Measurements from ENCODE around the gene CCM2L. TPM values are rescaled to one million over a fixed set of nuclear protein-coding genes. Genes with fewer than 3 reads are reported as not detected.

CCM2L gene
- total and polyA plus RNA-seq, 2 of the 8 experiments (the other 6 are each of a cell fraction or from before 2014, with no cell fraction given): 5.5 to 15.8 TPM

GRCh38 chr20:32018269-32019155 is 8.3 kb downstream of the CCM2L start:
- H4K91ac ChIP-seq (replicated peaks; ENCODE audit: insufficient read length, low read length): peak overlapping the region; percentile 61
- H3K79me1 ChIP-seq (ENCODE audit: low read depth, low read length): no peaks in the 10 kb centered on the region
- peaks cover 8% of the 10 kb centered on the region for H3K23me2 ChIP-seq (ENCODE audit: low read depth, low read length)
- peak overlapping the region; percentile 93 for H4K5ac ChIP-seq (ENCODE audit: insufficient read length, low read depth, low read length)
- peak overlapping the region; percentile 82 to 100 for H3K4me2 ChIP-seq (ENCODE audit: insufficient read depth in 1 of 2, low read depth in 2 of 2, low read length in 2 of 2)
- peak overlapping the region; percentile 67 to 89 (median 76) for H3K4me3 ChIP-seq (ENCODE audit: extremely low read depth in 1 of 4, insufficient read depth in 2 of 4, low read depth in 3 of 4, low read length in 4 of 4)
- peak overlapping the region; percentile 99 for H2BK5ac ChIP-seq (ENCODE audit: low read depth, low read length)
- no peak overlapping the region for H2AK5ac ChIP-seq (ENCODE audit: low read depth, low read length)
- peak overlapping the region; percentile 100 for H3K18ac ChIP-seq (ENCODE audit: extremely low read depth, low read length)
- H3K27ac ChIP-seq (ENCODE audit: low read depth, low read length): peak overlapping the region; percentile 73; the same call in 1 of the 2 replicates
- peak; percentile 65 for FAIRE-seq
- no peak overlapping the region for H3K23ac ChIP-seq (ENCODE audit: insufficient read length)
- DNase-seq (ENCODE audit: low read depth in 1 of 2, low spot score in 2 of 2): peak; percentile 57 to 99
- peak overlapping the region; percentile 92; the same call in 1 of the 2 replicates for H2BK12ac ChIP-seq (ENCODE audit: low read depth, low read length)
- POLR2A ChIA-PET (ENCODE audit: partially characterized antibody): interaction anchor here (0.7 to 2.3 kb wide), 7 partner anchors 10 to 147 kb away, joined by 3 to 8 read pairs (median 3); partner anchors contain the start of gene PDRG1
- H3K56ac ChIP-seq (replicated peaks; ENCODE audit: insufficient read length, low read depth, low read length): peak overlapping the region; percentile 50
- H2BK120ac ChIP-seq (replicated peaks; ENCODE audit: low read depth, low read length): no peak overlapping the region
- no peaks in the 10 kb centered on the region; a peak in 1 of 4 replicates for H3K9me3 ChIP-seq (ENCODE audit: insufficient read depth in 2 of 2, low read depth in 1 of 2, low read length in 1 of 2)
- 0 out of 2 replicates have a peak overlapping the region, but pooled peaks have one; percentile 90 for H2BK20ac ChIP-seq (ENCODE audit: low read length)
- H3K9ac ChIP-seq (replicated peaks in 1 of 4; ENCODE audit: extremely low read depth in 1 of 4, low read depth in 3 of 4, low read length in 3 of 4): peak overlapping the region; percentile 70 to 89 (median 77); a peak in 6 of 7 replicates
- no peaks in the 10 kb centered on the region for H3K36me3 ChIP-seq (ENCODE audit: control insufficient read depth in 2 of 4, insufficient read depth in 4 of 4, low read length in 3 of 4)
- no peaks in the 10 kb centered on the region for H4K20me1 ChIP-seq (replicated peaks in 1 of 2; ENCODE audit: control insufficient read depth in 1 of 2, insufficient read depth in 2 of 2, low read length in 2 of 2)
- peaks cover 0 to 8% (median under 1%) of the 10 kb centered on the region in 4 experiments; a peak in 4 of 7 replicates for H3K27me3 ChIP-seq (replicated peaks in 1 of 4; ENCODE audit: control insufficient read depth in 3 of 4, extremely low read depth in 1 of 4, insufficient read depth in 3 of 4, low read length in 3 of 4)
- H2AFZ ChIP-seq (ENCODE audit: low read length): peak overlapping the region; percentile 97; the same call in 1 of the 2 replicates
- H3K79me2 ChIP-seq (ENCODE audit: control insufficient read depth in 1 of 2, insufficient read depth in 2 of 2, low read length in 2 of 2): no peaks in the 10 kb centered on the region
- H3K4ac ChIP-seq (replicated peaks; ENCODE audit: insufficient read length, low read depth, low read length): no peak overlapping the region
- H3K4me1 ChIP-seq (replicated peaks in 1 of 4; ENCODE audit: control insufficient read depth in 3 of 4, insufficient read depth in 4 of 4, low read length in 3 of 4): peaks cover 0 to 10% (median 7%) of the 10 kb centered on the region in 4 experiments; a peak in 5 of 7 replicates
- H3K14ac ChIP-seq (ENCODE audit: insufficient read length): no peak overlapping the region
- WGBS, 2 experiments (ENCODE audit: extremely low coverage in 1 of 2, insufficient coverage in 1 of 2, insufficient read length in 1 of 2, insufficient replicate concordance in 2 of 2, low coverage in 1 of 2, low lambda C conversion rate in 2 of 2, missing lambda C conversion rate in 1 of 2): 1% methylated on average over 47 of the region's 67 CpGs; no CpG with 5 or more reads in 1 of the 2 experiments
- CTCF ChIA-PET (ENCODE audit: partially characterized antibody): interaction anchor here (0.8 to 5.9 kb wide), 33 partner anchors 8 to 195 kb away, joined by 3 to 85 read pairs (median 5); partner anchors contain the start of genes FOXS1 and PDRG1
- peak overlapping the region; percentile 99; the same call in 1 of the 2 replicates for H2BK15ac ChIP-seq (ENCODE audit: low read length)
- peak overlapping the region; percentile 60 for H4K8ac ChIP-seq (ENCODE audit: extremely low read depth, insufficient read depth, low read length)
- TF ChIP-seq KDM4A (IDR thresholded peaks at IDR 0.05; ENCODE audit: low read depth, low read length, severe bottlenecking) (peak; percentile 82), HDAC6 (IDR thresholded peaks at IDR 0.05; ENCODE audit: low read depth, low read length) (no peak), HDAC2 (IDR thresholded peaks at IDR 0.05; ENCODE audit: borderline replicate concordance in 1 of 2, low read depth in 2 of 2, low read length in 2 of 2) (0 out of 4 replicates have a peak, but pooled peaks of 1 of the 2 experiments have one; percentile 0), POLR2A (IDR thresholded peaks at IDR 0.05; ENCODE audit: control extremely low read depth in 1 of 2, low read depth in 2 of 2, low read length in 2 of 2) (peak; percentile 83 to 84; a peak in 2 of 3 replicates), SP1 (IDR thresholded peaks at IDR 0.05; ENCODE audit: low read depth, low read length) (0 out of 2 replicates have a peak, but pooled peaks have one; percentile 18), SAP30 (IDR thresholded peaks at IDR 0.05; ENCODE audit: insufficient read depth, insufficient replicate concordance, low read length) (peak; percentile 19), USF2 (IDR thresholded peaks at IDR 0.05; ENCODE audit: low read length) (peak; percentile 36; the same call in 1 of the 2 replicates), SIX5 (IDR thresholded peaks at IDR 0.05; ENCODE audit: low read depth, low read length) (no peak)
